GM08714 (cell line): ENCODE measurements around the gene CREB1.
"Not testable (repeated sequence)": the region's sequence is repeated elsewhere in the genome, so short reads cannot be mapped to it uniquely, and the experiment has no call there.

Source experiments
- H3K4me3 ChIP-seq: fragments of 200-500 bp; sonication (Bioruptor generic); 2 replicates; pipeline ENCODE4 v1.5.1; 2014; ENCODE audit warnings: mild to moderate bottlenecking, low read length, inconsistent platforms
- ZNF274 ChIP-seq: IDR thresholded peaks from 2 replicates; pipeline ENCODE4 v1.6.1; 2012; ENCODE audit warnings: mild to moderate bottlenecking, low read depth, low read length

The CREB1 gene

DNA sequence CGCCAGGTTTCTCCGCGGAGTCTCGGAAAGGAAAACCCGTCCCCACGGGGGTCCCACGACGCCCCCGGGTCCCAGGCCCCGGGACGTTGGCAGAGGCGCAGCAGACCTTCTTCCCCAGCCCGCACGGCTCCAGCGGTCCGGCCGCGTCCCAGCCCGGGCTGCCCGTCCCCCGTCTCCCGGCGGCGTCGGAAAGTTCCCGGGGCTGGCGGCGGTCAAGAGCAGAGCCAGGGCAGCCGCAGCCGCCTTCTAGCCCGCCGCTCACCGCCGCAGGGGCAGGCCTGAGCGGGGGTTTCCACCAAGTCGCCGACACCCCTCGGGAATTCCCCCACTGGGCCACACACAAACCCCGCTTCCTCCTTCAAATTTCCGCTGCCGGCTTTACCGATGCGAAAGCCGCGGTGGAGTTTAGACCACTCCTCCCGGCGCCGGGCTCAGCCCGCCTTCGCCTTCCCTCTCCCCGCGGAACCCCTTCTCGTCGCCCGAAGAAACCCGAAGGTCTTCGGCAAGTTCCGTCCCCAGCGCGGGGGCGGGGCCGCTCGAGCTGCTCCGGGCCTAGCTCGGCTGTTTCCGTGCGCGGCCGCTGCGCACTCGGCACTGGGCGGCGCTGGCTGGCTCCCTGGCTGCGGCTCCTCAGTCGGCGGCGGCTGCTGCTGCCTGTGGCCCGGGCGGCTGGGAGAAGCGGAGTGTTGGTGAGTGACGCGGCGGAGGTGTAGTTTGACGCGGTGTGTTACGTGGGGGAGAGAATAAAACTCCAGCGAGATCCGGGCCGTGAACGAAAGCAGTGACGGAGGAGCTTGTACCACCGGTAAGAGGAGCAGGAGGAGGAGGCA, at the start of gene CREB1:
CREB1 (plus strand) TSS at position 633 of the 830 bp plus-strand sequence. CDS start 25,674 bp downstream, outside the sequence.
- TF ChIP-seq ZNF274, result no peak
- peak within 1 kb of the TSS; percentile 97 for H3K4me3 ChIP-seq

DNA sequence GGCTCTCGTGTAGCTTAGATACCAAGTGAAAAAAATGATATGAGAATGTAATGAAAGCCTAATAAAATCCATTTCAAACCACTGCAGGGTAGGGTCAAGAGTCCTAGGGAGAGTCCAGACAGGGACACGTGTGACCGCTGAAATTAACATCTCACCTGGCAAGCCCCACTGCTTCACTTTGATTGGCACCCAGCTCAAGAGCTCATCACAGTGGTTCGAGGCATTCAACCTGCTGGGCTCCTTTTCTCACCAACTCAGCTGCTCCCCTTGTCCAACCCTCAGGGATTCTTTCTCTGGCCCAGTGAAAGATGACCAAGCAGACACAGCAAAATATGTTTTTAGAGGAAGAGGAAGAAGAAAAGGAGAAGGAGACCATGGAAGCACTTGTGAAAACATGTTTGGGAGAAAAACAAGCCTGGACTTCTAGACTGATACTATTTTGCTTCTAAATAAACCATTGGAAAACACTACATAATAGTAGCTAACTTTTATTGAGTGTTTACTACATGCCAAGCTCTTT, 49.2 kb upstream of the CREB1 start:
- no peak overlapping the region for H3K4me3 ChIP-seq
- TF ChIP-seq ZNF274, result no peak

DNA sequence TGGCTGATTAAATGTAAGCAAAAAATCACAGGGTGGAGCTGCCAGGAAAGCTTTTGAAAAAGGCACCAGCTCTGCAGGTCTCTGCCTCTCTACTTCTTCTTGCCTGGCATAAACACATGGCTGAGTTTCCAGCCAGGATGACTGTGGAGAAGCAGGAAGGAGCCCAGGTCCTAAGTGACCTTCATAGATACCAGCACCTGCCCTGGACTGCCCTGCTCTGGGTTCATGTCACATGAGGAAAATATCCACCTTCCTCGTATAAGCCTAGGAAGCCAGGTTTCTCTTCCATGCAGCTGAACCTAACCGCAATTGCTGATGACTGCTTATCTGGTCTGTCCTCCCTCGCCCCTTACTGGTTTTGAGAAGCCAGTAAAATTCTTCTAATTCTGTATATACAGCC, 47.8 kb upstream of the CREB1 start:
- H3K4me3 ChIP-seq, result no peak overlapping the region
- no peak for TF ChIP-seq ZNF274

DNA sequence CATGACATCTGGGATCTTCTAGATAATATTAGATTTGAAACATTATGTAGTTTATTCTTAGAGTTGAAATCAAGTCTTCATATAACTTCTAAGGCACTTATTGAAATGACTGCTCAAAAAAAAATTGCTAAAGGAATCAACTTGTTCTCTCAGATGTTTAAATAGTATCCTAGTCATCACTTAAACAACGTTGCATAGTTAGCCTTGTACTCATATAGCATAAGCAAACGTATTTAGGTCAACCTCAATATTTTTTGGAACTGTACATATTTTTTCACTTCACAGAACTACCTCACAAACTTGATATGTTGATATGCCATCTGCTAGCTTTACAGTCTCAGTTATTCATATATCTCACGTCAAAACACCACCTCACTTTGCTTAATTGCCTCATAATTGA, 47.1 kb upstream of the CREB1 start:
- TF ChIP-seq ZNF274, result no peak

DNA sequence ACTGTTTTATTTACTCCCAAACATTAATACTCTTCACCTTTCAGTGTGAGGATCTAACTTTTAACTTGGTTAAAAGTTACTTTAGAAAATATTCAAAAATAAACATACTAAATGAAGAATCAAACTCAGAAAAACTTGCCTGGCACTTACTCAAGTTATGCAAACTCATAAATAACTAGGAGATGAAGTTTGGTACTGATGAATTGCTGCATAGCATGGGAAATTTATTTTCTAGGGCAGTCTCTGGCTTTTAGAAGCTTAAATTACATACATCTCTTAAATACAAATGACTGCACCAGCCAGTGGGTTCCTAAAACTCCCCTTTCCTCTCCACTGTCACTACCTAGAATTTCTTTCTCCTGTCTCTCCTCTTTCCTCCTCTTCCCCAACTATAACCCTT, 46.7 kb upstream of the CREB1 start:
- H3K4me3 ChIP-seq, result no peak overlapping the region
- TF ChIP-seq ZNF274, result no peak

More for the DNA sequence above, 47.1 kb upstream of the CREB1 start:
- H3K4me3 ChIP-seq, result no peak overlapping the region

DNA sequence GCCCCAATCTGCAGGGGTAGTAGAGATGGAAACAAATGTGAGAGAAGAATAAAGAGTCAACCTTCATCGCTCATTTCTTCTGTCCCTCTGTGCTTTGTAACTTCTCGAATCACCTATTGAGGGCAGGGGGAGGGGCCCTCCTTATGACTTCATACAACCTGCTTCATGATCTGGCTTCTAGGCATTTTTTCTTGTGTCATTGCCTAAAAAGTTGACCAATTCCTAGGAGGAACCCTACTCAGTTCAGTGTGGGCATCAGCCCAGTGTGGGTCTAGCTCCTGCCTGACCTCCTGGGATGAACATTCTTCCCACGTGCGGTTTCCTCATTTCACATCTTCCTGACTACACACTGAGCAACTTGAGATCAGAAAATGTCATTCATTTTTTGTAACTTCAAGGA, 46.3 kb upstream of the CREB1 start:
- TF ChIP-seq ZNF274, result no peak
- no peak overlapping the region for H3K4me3 ChIP-seq

DNA sequence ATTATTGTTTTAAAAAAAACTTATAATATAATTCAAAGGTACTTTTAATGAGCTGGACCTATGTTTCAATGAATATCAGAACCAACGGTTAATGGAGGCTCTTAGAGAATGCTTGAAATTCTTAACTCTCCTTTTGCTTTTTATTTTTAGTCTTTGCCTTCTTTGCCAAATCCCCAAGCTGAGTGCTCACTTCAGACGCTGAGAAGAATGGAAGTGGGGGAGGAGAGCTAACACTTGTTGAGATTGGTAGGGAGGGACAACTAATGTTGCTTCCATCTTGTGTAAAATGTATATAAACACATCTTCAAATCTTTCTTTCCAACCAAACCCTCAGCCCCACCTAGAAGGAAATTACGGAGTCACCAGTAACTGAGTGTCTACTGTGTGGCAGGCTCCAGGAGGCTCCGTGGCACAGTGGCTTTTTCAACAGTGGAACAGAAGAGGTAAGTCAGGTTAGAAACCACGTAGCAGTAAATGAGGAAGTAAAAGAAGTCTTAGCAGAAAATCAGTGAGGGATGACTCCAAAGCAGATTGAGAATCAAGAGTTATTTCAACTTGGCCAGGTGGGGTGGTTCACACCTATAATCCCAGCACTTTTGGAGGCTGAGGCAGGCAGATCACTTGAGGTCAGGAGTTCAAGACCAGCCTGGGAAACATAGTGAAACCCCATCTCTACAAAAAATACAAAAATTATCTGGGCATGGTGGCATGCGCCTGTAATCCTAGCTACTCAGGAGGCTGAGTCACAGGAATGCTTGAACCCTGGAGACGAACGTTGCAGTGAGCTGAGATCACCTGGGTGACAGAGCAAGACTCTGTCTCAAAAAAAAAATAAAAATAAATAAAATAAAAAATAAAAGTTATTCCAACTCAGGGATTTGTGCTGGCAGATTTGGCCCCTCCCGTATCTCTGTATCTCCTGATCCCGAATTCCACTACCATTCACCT, 45.0 kb upstream of the CREB1 start:
- no peak for TF ChIP-seq ZNF274
- no peak overlapping the region for H3K4me3 ChIP-seq

DNA sequence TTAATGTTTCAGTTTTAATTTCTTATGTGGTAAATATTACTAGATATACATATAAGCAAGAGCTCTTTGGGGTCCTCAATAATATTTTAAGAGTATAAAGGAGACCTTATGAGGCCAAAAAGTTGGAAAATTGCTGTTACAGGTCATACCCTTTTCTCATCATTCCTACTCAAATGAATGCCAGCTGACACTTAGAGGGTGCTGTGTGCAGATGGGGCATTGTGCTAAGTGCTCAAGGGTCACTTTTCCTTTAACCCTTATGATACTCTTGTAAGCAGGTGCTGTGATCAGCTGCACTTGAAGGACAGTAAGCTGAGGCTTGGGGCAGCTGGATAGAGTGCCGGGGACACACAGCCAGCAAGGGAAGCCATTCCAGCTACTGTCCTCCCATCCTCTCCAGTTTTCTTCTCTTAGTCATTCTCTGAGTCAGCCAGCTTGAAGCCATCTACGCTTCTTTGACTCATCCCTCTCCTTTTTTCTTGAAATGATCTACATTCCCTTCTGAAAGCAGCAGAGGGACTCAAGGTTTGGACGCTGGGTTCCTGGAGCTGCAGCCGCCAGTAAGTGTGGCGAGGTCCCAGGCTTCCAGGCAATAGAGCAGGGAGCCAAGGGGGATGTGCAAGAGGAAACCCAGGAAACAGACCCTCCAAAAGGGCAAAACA, 42.0 kb upstream of the CREB1 start:
- no peak overlapping the region for H3K4me3 ChIP-seq
- TF ChIP-seq ZNF274, result no peak

DNA sequence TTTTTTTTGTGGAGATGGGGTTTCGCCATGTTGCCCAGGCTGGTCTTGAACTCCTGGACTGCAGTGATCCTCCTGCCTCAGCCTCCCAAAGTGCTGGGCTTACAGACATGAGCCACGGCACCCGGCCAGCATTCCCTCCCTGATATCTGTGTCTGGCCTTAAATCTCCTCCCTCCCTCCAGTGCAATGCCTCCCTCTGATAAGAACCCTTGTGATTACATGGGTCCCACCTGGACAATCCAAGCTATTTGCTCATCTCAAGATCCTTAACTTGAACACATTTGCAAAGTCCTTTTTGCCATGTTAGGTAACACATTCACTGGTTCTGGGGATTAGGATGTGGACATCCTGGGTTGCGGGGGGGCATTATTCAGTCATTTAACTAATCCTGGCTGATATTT, 40.5 kb upstream of the CREB1 start:
- TF ChIP-seq ZNF274, result no peak
- H3K4me3 ChIP-seq, result no peak overlapping the region

DNA sequence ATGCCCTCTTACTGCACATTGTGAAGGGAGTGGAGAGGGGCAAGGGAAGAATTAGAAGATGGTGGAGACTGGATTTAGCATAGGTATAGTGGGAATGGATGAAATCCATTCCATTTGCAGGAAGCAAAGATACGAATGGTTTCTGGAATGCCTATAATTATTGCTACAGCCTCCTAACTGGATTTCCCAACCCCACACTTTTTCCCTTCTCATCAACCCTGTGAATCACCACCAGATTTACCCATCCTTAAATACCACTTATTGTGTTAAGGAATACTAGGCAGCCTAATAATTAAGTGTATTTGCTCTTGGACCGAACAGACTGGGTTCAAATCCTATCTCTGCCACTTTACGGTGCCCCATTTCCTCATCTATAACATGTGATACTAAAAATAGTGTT, 39.3 kb upstream of the CREB1 start:
- no peak overlapping the region for H3K4me3 ChIP-seq
- TF ChIP-seq ZNF274, result no peak

DNA sequence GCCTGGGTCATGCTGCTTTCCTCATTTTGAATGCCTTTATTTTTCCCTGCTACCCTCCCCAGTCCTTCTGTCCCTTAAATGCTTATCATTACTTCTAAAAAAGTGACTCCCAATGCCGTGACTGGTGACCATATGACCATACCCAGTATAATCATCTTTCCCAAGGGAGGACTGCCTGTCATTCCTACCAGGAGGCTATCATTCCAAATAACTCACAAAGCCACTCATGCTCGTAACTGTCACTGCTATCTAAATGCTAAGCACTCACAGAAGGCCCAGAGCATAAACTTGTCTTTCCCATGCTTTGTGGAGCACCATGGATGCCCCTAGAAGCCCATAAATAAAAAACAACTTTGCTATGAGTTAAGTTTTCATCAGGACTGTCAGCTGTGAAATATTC, 38.7 kb upstream of the CREB1 start:
- TF ChIP-seq ZNF274, result no peak
- H3K4me3 ChIP-seq, result no peak overlapping the region

DNA sequence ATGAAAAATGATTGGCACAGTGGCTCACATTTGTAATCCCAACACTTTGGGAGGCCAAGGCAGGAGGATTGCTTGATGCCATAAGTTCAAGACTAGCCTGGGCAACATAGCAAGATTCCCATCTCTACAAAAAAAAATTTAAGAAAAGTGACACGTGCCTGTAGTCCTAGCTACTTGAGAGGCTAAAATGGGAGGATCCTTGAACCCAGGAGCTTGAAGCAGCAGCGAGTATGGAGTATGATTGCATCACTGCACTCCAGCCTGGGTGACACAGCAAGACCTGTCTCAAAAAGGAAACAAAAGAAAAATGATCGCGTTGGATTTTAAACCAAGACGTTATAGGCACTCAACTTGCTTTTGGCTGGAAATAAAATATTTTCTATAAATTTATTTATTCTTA, 37.8 kb upstream of the CREB1 start:
- H3K4me3 ChIP-seq, result no peak overlapping the region
- no peak for TF ChIP-seq ZNF274

DNA sequence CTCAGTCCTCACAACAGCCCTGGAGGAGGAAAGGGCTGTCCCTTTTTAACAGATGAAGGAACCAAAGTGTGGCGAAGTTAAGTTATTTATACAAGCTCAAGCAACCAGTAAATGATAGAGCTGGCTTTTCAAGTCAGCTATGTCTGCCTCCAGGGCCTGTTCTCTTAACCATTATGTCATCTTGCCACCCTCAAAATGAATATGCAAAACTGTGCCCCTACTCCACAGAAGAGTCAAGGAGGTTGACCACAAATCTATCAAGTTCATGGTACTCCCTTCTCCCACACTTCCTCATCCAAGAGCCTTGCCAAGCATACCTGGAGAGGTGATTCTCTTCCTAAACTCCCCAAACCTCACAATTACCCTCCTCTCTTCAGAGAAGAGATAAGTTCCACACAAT, 37.3 kb upstream of the CREB1 start:
- no peak for TF ChIP-seq ZNF274
- H3K4me3 ChIP-seq, result no peak overlapping the region

DNA sequence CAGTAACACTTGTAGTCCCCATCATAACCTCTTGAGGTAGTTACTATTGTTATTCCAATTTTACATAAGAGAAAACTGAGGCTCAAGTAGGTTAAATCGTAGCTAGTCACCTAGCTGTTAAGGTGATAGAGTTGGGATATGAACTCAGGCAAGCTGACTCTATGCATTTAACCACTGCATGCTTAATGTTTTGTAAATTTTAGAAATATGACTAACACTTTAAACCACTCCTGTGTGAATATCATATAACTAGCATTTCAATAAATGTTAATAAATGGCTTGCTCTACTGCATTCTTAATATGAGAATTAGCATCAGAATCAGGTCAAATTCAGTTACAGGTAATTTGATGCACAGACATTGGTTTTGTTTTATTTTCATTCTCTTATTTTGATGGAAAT, 35.6 kb upstream of the CREB1 start:
- no peak overlapping the region for H3K4me3 ChIP-seq
- no peak for TF ChIP-seq ZNF274

DNA sequence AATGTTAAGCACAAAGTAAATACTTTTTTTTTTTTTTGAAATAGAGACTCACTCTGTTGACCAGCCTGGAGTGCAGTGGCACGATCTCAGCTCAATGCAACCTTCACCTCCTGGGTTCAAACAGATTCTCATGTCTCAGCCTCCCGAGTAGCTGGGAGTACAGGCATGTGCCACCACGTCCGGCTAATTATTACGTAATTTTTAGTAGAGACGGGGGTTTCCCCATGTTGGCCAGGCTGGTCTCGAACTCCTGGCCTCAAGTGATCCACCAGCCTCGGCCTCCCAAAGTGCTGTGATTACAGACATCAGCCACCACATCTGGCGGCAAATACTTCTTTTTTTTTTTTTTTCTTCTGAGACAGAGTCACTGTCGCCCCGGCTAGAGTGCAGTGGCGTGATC, 32.8 kb upstream of the CREB1 start:
- H3K4me3 ChIP-seq, result not testable (repeated sequence)
